ENCODE data around the gene SERPINI1. TPM values are rescaled to one million over a fixed set of nuclear protein-coding genes. Genes with fewer than 3 reads are reported as not detected.

The SERPINI1 gene
- total and polyA plus RNA-seq, 9 of the 15 experiments (the other 6 are each of a cell fraction or from before 2014, with no cell fraction given), result 1.6 to 9.9 (median 3.5) TPM

DNA sequence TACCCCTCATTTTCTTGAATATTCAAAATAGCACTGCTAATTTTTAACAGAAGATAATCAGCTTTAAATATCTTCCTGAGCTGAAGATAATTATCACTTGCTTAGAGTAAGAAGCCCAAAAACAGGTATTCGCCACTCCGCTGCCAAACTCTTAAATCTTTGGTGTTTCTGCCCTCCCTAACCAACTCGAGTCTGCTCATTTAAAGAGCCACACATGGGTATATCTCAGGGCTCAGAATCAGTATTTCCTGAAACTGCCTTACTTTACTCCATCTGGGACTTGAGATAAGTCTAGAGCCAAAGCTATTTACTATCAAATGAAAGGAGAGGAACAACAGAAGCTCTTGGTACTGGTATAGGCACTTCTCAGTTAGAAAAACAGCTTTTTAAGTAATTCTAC is 11.6 kb upstream of the SERPINI1 start (continued):
- TF ChIP-seq, protein P1, sequence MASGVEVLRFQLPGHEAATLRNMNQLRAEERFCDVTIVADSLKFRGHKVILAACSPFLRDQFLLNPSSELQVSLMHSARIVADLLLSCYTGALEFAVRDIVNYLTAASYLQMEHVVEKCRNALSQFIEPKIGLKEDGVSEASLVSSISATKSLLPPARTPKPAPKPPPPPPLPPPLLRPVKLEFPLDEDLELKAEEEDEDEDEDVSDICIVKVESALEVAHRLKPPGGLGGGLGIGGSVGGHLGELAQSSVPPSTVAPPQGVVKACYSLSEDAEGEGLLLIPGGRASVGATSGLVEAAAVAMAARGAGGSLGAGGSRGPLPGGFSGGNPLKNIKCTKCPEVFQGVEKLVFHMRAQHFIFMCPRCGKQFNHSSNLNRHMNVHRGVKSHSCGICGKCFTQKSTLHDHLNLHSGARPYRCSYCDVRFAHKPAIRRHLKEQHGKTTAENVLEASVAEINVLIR (CRISPR knock-in tag; IDR thresholded peaks at IDR 0.05), result no peak
- TF ChIP-seq HDAC2 (IDR thresholded peaks at IDR 0.05) (peak; percentile 55; the same call in 1 of the 2 replicates), NCOA4 (IDR thresholded peaks at IDR 0.05; ENCODE audit: partially characterized antibody) (no peak), RHOXF2B (CRISPR knock-in tag; conservative IDR thresholded peaks at IDR 0.05) (no peak), NCOA1 (IDR thresholded peaks at IDR 0.05; ENCODE audit: low read depth) (no peak), ZNF140 (CRISPR knock-in tag; IDR thresholded peaks at IDR 0.05) (no peak), PURB (CRISPR knock-in tag; IDR thresholded peaks at IDR 0.05; ENCODE audit: low read depth) (no peak), SOX6 (IDR thresholded peaks at IDR 0.05) (peak; percentile 57), MEIS2 (IDR thresholded peaks at IDR 0.05; ENCODE audit: partially characterized antibody) (peak; percentile 53), ZNF224 (CRISPR knock-in tag; IDR thresholded peaks at IDR 0.05) (no peak), ZNF695 (CRISPR knock-in tag; IDR thresholded peaks at IDR 0.05) (no peak), HNRNPK (IDR thresholded peaks at IDR 0.05; ENCODE audit: low read depth, low read length, poor library complexity, severe bottlenecking) (no peak)
- TF ChIP-seq, protein P2, sequence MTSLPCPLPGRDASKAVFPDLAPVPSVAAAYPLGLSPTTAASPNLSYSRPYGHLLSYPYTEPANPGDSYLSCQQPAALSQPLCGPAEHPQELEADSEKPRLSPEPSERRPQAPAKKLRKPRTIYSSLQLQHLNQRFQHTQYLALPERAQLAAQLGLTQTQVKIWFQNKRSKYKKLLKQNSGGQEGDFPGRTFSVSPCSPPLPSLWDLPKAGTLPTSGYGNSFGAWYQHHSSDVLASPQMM (CRISPR knock-in tag; IDR thresholded peaks at IDR 0.05), result no peak
- TF ChIP-seq, protein P3, sequence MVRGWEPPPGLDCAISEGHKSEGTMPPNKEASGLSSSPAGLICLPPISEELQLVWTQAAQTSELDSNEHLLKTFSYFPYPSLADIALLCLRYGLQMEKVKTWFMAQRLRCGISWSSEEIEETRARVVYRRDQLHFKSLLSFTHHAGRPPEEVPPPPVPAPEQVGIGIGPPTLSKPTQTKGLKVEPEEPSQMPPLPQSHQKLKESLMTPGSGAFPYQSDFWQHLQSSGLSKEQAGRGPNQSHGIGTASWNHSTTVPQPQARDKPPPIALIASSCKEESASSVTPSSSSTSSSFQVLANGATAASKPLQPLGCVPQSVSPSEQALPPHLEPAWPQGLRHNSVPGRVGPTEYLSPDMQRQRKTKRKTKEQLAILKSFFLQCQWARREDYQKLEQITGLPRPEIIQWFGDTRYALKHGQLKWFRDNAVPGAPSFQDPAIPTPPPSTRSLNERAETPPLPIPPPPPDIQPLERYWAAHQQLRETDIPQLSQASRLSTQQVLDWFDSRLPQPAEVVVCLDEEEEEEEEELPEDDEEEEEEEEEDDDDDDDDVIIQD (CRISPR knock-in tag; IDR thresholded peaks at IDR 0.05), result no peak
- TF ChIP-seq, protein P4, sequence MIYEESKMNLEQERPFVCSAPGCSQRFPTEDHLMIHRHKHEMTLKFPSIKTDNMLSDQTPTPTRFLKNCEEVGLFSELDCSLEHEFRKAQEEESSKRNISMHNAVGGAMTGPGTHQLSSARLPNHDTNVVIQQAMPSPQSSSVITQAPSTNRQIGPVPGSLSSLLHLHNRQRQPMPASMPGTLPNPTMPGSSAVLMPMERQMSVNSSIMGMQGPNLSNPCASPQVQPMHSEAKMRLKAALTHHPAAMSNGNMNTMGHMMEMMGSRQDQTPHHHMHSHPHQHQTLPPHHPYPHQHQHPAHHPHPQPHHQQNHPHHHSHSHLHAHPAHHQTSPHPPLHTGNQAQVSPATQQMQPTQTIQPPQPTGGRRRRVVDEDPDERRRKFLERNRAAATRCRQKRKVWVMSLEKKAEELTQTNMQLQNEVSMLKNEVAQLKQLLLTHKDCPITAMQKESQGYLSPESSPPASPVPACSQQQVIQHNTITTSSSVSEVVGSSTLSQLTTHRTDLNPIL (CRISPR knock-in tag; IDR thresholded peaks at IDR 0.05), result no peak
- TF ChIP-seq, protein P5, sequence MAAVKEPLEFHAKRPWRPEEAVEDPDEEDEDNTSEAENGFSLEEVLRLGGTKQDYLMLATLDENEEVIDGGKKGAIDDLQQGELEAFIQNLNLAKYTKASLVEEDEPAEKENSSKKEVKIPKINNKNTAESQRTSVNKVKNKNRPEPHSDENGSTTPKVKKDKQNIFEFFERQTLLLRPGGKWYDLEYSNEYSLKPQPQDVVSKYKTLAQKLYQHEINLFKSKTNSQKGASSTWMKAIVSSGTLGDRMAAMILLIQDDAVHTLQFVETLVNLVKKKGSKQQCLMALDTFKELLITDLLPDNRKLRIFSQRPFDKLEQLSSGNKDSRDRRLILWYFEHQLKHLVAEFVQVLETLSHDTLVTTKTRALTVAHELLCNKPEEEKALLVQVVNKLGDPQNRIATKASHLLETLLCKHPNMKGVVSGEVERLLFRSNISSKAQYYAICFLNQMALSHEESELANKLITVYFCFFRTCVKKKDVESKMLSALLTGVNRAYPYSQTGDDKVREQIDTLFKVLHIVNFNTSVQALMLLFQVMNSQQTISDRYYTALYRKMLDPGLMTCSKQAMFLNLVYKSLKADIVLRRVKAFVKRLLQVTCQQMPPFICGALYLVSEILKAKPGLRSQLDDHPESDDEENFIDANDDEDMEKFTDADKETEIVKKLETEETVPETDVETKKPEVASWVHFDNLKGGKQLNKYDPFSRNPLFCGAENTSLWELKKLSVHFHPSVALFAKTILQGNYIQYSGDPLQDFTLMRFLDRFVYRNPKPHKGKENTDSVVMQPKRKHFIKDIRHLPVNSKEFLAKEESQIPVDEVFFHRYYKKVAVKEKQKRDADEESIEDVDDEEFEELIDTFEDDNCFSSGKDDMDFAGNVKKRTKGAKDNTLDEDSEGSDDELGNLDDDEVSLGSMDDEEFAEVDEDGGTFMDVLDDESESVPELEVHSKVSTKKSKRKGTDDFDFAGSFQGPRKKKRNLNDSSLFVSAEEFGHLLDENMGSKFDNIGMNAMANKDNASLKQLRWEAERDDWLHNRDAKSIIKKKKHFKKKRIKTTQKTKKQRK (IDR thresholded peaks at IDR 0.05; ENCODE audit: borderline replicate concordance, low read depth, low read length), result no peak
- TF ChIP-seq, protein P6, sequence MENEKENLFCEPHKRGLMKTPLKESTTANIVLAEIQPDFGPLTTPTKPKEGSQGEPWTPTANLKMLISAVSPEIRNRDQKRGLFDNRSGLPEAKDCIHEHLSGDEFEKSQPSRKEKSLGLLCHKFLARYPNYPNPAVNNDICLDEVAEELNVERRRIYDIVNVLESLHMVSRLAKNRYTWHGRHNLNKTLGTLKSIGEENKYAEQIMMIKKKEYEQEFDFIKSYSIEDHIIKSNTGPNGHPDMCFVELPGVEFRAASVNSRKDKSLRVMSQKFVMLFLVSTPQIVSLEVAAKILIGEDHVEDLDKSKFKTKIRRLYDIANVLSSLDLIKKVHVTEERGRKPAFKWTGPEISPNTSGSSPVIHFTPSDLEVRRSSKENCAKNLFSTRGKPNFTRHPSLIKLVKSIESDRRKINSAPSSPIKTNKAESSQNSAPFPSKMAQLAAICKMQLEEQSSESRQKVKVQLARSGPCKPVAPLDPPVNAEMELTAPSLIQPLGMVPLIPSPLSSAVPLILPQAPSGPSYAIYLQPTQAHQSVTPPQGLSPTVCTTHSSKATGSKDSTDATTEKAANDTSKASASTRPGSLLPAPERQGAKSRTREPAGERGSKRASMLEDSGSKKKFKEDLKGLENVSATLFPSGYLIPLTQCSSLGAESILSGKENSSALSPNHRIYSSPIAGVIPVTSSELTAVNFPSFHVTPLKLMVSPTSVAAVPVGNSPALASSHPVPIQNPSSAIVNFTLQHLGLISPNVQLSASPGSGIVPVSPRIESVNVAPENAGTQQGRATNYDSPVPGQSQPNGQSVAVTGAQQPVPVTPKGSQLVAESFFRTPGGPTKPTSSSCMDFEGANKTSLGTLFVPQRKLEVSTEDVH (IDR thresholded peaks at IDR 0.05; ENCODE audit: low read depth, partially characterized antibody), result no peak

All from K562 (cell line).